Hematopoietic multipotent progenitor cell treated with erythropoietin and hydrocortisone succinate and interleukin-3 and kit ligand, for 17 days (in vitro differentiated cells): ENCODE measurements around the gene NXN.
"Not testable (repeated sequence)": the region's sequence is repeated elsewhere in the genome, so short reads cannot be mapped to it uniquely, and the experiment has no call there.

Experiments
- DNase-seq: peaks from one replicate; pipeline ENCODE4 v3.0.0-alpha.2; 2015; ENCODE audit warnings: low spot score

NXN gene

DNA sequence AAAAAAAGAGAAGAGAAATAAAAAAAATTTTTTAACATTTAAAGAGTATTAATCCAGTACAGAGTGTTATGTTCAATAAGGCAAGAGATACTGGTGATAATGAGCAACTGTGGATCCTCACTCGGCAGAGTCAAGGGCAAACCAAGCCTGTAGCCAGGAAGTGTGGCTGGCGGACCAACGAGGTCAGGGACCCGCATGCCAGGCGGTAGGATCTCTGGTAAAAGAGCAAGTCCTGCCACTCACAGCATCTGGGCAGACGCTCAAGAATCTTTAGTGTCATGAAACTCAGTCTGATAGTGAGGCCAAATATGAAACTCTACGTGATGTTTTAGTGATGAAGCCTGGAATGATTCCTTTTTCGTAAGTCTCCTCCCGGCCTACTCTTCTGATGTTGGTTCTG is 219.2 kb downstream of the NXN start:
- DNase-seq, result no peak

DNA sequence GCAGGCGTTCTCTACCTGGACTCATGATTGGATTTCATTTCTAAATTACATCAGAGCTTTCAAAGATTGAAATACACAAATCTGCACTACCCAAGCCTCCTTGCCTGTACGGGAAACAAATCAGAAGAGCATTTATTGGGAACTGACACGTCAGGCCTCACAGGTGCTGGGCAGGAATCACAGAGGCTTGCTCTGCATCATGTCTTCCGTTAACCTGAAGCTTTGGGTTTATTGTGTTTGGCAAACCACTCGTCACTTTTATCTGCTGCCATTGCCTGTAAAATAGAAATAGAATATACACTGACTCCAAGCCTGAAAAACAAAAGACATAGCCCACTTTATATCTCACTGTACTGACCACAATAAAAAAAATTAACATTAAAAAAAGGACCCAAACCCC is 219.6 kb downstream of the NXN start:
- no peak for DNase-seq

DNA sequence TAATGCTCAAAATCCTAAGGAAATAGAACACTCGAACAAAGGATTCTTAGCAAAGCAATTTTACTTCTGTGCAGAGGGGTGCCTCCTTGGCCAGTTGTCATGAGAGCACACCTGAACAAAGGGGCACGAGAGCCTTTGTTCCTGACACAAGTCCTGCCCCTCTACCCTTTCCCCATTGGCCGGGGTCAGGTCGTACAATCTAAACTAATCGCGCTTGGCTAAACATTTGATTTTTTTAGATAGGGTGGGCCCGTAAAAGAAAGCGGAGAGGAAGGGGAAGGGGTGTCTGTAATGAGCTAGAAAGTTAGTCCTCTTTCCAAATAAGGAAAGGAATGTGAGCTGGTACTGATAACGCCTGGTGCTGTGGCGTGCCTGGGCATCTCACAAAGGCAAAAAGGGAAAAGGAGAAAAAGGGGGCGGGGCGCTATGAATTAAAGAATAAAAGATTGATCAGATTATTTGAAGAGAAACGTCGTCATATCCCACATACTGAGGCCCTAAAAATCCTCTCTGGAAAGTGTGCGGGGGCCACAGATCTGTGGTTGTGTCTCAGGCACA is 223.5 kb downstream of the NXN start:
- DNase-seq, result not testable (repeated sequence)

DNA sequence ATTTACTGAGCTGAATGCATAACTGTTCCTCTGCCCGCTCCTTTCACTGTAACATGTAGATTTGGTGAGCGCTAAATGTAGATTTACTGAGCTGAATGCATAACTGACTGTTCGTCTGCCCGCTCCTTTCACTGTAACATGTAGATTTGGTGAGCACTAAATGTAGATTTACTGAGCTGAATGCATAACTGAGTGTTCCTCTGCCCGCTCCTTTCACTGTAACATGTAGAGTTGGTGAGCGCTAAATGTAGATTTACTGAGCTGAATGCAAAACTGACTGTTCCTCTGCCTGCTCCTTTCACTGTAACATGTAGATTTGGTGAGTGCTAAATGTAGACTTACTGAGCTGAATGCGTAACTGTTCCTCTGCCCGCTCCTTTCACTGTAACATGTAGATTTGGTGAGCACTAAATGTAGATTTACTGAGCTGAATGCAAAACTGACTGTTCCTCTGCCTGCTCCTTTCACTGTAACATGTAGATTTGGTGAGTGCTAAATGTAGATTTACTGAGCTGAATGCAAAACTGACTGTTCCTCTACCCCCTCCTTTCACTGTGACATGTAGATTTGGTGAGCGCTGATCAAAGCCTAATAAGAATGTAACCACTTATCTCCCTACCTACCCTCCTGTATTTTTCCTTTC is 224.1 kb downstream of the NXN start:
- DNase-seq, result not testable (repeated sequence)

DNA sequence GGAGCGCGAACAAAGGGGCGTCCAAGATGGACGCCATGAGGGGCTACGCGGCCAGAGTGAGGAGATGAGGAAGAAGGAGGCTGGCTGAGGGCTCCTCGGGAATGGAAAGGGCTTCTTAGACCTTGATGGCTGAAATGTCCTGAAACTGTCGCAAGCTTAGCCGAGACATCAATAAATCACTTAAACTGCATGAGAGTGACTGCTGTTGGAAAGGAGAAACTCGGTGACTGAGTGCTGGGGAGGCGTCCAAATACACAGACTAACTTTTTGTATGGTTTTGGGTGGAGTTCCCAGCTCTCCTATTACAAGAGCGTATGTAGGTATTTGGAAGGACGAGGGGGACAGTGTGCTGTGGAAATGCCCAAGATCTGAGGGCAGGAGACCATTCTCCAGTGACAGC is 226.2 kb downstream of the NXN start:
- no peak for DNase-seq

DNA sequence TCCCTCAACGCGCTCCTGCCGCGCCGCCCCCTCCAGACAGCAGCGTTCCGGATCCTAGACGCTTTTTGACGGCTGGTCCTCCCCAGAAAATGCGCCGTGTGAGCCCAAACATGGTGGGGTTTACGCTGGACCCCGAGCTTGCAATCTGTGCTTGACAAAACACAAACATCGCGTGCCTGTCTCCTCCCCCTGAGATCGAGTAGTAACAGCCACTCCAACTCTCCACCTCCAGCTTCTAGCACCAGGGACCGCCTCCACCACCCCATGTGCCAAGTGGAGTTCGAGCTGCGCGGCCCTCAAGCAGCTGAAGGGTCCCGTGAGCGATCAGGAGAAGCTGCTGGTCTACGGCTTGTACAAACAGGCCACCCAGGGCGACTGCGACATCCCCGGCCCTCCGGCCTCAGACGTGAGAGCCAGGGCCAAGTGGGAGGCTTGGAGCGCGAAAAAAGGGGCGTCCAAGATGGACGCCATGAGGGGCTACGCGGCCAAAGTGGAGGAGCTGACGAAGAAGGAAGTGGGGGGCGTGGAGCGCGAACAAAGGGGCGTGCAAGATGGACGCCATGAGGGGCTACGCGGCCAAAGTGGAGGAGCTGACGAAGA is 226.9 kb downstream of the NXN start:
- DNase-seq, result no peak

DNA sequence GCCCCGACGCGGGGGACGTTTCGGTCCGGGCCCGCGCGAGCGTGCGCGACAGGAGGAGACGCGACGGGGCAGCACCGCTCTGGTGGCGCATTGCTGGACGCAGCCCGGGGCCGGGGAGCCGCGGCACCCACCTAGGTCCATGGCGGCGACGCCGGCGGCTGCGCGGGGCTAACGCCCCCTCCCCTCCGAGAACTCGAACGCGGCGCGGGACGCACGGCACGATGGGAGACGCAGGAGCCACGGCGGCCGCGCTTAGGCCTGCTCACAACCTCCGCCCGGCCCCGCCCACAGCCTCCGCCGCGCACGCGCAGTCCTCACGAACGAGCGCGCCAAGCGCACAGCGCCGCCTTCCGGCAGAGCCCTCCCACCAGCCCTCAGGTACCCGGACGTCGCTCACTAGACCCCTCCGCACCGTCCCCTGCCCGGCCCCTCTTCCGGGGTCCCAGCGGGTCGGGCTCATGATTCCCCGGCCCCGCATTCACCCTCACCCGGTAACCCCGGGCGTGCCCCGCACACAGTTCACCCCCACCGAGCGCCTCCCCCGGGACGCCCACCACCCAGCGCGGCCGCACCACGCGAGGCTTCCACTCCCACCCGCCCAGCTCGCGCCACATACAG is 227.5 kb downstream of the NXN start, which contains the start of gene GEMIN4:
TSS of gene GEMIN4 (minus strand) at position 263 of the 618 bp plus-strand sequence. CDS start at position 141, 122 bp downstream.
- DNase-seq, result peak; percentile 90

DNA sequence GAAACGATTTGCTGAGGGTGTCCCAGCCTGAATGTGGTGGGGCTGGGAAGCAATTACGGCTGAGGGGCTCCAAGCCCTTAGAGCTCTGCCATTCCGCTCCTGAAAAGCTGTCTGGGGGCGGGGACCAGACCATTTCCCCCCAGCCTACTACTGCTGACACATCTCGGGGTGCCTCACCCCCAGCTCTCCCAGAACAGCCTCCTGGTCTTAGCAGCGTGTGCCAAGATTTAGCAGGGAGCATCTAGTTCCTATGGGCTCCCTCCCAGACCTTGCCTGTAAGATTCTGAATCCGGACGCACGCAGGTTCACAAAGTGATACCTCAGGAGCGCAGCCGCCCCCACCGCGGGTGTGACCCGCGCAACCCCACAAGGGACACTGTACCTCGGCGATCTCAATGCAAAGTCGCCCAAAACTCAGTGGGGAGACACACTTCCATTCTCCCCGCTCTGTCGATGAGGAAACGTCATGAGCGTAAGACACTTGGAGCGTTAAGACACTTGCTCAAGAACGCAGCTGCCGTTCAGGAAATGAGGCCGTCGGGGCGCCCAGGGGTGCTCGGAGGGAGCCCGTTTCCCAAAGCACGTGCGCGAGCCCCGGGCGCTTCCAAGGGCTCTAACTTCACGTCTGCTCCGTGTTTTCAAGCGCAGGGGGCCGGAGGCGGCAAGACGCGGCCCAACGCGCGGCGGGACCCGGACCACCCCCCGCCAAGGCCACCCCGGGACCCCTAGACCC is 228.1 kb downstream of the NXN start:
- DNase-seq, result no peak

DNA sequence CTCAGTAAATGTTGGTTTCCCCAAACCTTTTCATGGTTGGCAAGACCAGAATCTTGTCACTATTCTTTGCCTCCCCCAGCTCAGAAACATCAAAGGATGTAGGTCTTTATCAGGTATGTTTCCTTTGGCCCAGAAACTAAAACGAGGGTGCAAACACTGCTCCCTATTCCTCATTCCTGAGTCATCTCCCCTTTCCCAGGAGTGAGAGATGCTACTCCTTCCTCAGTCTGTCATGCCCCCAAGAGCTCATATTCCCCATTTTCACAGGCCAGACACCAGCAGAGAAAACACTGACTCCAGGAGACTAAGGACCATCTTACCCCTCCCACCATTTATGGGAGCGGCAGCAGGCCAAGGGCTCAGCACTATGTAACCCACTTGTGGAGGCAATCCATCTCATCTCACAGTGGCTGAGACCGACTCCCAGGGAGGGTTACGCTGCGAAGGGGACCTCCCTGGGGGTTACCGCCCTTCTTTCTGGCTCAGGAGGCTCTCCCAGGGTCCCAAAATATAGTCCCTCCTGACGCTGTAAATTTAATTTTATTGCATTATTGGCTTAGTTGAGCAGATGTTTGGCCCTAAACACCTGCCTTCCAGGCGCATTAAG is 229.0 kb downstream of the NXN start:
- DNase-seq, result no peak

DNA sequence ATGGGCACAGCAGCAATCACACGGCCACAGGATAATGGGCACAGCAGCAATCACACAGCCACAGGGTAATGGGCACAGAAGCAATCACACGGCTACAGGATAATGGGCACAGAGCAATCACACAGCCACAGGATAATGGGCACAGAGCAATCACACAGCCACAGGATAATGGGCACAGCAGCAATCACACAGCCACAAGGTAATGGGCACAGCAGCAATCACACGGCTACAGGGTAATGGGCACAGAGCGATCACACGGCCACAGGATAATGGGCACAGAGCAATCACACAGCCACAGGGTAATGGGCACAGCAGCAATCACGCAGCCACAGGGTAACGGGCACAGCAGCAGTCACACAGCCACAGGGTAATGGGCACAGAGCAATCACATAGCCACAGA is 230.2 kb downstream of the NXN start:
- not testable (repeated sequence) for DNase-seq
